GM12801 (cell line): Measurements from ENCODE around the gene ENTPD7.

ENCODE experiments used
- TF ChIP-seq, protein P1 (sequence below): IDR thresholded peaks from one replicate; pipeline ENCODE4 v1.5.1; 2011; ENCODE audit warnings: control low read depth; ENCODE audit not compliant: insufficient read length; ENCODE audit errors: extremely low read depth

Gene ENTPD7, protein sequence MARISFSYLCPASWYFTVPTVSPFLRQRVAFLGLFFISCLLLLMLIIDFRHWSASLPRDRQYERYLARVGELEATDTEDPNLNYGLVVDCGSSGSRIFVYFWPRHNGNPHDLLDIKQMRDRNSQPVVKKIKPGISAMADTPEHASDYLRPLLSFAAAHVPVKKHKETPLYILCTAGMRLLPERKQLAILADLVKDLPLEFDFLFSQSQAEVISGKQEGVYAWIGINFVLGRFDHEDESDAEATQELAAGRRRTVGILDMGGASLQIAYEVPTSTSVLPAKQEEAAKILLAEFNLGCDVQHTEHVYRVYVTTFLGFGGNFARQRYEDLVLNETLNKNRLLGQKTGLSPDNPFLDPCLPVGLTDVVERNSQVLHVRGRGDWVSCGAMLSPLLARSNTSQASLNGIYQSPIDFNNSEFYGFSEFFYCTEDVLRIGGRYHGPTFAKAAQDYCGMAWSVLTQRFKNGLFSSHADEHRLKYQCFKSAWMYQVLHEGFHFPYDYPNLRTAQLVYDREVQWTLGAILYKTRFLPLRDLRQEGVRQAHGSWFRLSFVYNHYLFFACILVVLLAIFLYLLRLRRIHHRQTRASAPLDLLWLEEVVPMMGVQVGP

DNA sequence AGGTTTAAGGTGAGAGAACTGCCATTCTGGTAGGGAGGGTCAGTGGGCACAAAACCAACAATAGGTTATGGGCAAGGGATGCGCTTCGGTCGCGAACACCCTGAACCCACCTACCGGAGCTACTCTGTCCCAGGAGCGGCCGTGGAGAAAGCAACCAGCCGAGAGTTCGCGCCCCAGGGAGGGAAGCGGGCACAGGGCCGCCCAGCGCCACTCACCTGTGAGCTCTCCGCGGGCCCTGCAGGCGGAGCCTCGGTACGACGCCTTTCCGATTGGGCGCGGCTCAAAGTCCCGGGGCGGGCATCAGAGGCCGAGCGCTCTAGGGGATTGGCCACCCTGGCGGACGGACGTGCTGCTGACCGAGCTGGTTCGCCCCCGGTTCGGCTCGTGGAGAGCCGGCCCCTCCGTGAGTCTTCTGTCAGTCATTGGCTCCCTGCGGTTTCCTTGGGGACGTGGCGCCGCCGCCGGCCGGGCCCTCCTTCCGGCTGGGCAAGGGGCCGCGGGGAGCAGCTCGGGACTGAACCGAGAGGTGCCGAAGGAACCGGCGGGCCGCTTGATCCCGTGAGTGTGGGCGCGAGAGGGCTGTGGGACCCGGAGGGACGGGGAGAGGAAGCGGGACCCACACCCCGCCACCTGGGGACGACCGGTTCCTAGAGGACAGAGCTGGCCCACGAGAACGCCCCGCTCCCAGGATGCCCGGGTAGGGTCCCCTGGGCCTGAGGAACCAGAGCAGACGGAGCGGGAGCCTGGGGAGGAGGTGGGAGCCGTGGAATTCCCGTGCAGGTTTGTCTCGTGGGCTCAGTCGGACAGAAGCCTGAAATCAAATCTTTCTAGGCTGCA, at the start of gene ENTPD7:
Gene ENTPD7, plus strand, starts transcription at position 479 of the 837 bp plus-strand sequence. CDS start 448 bp downstream, outside the sequence.
- TF ChIP-seq, protein P1, sequence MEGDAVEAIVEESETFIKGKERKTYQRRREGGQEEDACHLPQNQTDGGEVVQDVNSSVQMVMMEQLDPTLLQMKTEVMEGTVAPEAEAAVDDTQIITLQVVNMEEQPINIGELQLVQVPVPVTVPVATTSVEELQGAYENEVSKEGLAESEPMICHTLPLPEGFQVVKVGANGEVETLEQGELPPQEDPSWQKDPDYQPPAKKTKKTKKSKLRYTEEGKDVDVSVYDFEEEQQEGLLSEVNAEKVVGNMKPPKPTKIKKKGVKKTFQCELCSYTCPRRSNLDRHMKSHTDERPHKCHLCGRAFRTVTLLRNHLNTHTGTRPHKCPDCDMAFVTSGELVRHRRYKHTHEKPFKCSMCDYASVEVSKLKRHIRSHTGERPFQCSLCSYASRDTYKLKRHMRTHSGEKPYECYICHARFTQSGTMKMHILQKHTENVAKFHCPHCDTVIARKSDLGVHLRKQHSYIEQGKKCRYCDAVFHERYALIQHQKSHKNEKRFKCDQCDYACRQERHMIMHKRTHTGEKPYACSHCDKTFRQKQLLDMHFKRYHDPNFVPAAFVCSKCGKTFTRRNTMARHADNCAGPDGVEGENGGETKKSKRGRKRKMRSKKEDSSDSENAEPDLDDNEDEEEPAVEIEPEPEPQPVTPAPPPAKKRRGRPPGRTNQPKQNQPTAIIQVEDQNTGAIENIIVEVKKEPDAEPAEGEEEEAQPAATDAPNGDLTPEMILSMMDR: no peak

DNA sequence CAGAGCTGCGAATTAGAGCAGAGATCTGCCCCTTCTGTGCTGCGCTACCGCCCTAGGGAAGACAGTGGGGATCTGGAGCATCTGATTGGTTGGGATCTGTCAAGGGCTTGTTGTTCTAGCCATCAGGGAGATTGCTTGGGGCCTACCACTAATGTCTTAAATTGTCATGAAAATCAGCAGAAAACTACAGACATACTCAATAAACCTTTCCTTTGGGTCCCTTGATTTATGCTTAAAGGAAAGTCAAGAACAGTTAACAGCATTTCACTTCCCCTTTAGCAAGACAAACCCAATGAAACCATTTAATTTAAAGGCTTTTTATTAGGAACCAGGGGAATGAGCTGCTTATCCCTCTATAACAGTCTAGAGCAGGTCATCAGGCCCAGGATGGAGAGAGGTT, 49.1 kb upstream of the ENTPD7 start:
- TF ChIP-seq, protein P1: no peak

DNA sequence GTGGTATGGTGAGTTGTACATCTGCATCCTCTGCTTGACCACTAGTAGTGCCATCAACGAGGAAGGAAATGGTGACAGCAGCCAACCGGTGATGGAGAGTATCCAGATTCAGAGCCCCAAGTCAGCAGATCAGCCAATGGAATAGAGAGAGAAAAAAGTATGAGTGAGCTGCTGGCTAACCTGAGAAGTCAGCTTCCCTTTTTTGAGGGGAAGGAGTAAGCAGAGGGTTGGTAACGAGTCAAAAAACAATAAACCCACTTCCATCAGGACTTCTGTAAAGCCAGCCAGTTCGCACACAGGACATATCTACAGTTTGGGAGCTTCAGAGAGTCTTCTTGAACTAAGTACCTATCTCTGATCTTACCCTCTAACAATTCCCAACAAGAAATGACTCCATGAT, 48.0 kb upstream of the ENTPD7 start:
- TF ChIP-seq, protein P1: no peak

DNA sequence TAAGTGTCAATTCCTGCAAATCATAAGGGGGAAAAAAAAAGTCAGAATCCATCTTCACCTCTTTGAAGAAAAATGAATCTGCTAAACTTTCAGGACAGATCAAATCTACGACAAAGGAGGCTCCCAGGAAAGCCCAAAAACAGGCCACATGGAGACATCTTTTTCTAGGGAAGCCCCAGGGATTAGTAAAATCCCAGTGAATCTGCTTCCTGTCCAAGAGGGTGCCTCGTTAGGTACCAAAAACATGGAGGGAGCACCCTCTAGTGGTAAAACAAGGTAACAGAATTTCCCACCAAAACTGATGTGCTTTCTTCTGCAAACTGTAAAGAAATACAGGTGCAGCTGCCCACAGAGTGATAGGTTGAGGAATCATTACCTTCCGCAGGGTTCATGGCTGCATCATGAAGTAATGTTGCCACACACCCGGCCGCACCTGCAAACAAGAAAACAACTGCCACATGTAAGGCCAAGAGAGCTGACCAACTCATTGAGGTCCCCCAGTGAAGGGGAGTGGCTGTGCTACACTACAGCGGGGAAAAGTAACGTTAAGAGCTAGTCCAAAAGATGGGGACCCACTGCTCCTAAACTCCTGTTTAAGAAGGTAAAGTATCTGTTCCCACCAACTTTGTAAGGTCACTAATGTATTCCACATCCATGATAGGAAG, 47.0 kb upstream of the ENTPD7 start:
- TF ChIP-seq, protein P1: no peak

DNA sequence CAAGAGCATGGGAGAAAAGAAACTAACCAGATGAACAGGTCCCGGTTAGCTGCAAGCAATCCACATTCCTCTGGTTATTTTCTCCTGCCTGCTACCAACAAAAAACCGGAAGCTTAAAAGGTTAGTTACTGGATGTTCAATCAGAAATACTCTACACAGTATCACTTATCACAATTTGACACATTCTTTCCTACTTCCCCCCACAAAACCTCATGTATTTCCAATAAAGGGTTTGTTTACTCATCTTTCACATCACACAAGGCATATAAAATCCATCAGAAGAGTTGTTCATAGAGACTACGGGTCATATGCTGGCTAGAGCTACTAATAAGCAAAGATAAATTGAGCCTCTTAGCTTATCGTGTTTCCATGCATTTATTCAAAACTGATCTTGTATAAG, 43.9 kb upstream of the ENTPD7 start:
- TF ChIP-seq, protein P1: no peak

DNA sequence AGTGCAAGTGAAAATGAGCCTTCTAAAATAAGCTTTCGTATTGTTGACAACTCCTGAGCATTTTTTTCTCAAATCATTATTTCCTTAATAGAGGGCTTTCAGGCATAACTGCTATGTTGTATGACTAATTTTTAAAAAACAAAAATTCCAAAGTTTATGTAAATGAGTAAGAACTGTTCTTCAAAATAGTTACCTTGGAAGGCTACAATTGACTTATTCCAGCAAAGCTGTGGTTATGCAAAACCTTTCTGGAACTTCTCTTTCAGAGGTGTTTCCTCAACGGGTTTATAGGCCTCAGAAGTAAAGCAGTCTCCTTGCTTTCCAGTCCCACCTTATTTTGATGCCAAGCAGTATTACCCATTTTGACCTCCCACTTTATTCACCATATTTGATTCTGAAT, 41.6 kb upstream of the ENTPD7 start:
- TF ChIP-seq, protein P1: no peak
